ENCODE results near the gene KLHL9.

Gene KLHL9

GRCh38 chr9:21350787-21351186 lies 15.6 kb upstream of the KLHL9 start, which contains the start of gene IFNA6:
Gene IFNA6, minus strand, starts transcription at chr9:21350887. Its CDS starts 0 bp downstream, at chr9:21350887.
- no peaks in the 10 kb centered on the region for H3K4me1 ChIP-seq (ENCODE audit: control insufficient read depth in 1 of 2, insufficient read depth in 2 of 2, low read length in 2 of 2)
- H3K36me3 ChIP-seq (ENCODE audit: control insufficient read depth in 1 of 2, insufficient read depth in 2 of 2, low read length in 2 of 2), result no peaks in the 10 kb centered on the region
- H3K9me3 ChIP-seq (ENCODE audit: control insufficient read depth in 1 of 2, low read length in 2 of 2), result no peaks in the 10 kb centered on the region
- H3K4me3 ChIP-seq (ENCODE audit: low read depth in 1 of 2, low read length in 2 of 2), result no peak within 1 kb of the TSS
- peaks cover 0 to 4% of the 10 kb centered on the region in 2 donors for H3K27me3 ChIP-seq (ENCODE audit: control insufficient read depth in 1 of 2, insufficient read depth in 2 of 2, low read length in 2 of 2)
- no peak within 1 kb of the TSS for H3K27ac ChIP-seq (ENCODE audit: low read depth, low read length)
- H3K9ac ChIP-seq (ENCODE audit: low read depth in 1 of 2, low read length in 2 of 2), result no peak within 1 kb of the TSS

DNA sequence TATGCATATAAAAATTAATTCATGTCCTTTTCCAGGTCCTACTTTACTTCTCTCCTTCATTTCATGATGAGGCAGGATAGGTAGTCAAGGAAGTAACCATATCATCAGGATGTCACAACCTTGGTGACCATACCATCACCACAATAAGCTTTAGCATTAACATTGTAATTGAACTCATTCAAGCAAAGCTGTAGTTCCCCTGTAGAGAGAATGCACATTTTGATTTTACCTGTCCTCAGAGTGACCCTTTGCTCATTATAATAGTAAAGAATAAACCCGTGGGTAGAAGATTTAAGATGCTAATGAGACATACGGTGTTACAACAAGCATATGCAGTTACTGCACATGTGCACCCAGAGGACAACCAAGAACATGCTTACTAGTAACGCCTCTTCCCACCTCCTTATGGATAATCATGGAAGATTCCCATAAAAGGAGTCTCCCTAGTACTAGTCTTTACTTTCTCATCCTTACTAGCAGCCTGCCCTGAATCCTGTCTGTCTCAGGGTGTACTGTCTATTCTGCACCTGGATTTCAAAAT lies 13.3 kb upstream of the KLHL9 start:
- Histone ChIP-seq H3K4me1 (ENCODE audit: control insufficient read depth in 1 of 2, insufficient read depth in 2 of 2, low read length in 2 of 2) (no peaks in the 10 kb centered on the region), H3K4me3 (ENCODE audit: low read depth in 1 of 2, low read length in 2 of 2) (no peak overlapping the region), H3K36me3 (ENCODE audit: control insufficient read depth in 1 of 2, insufficient read depth in 2 of 2, low read length in 2 of 2) (no peaks in the 10 kb centered on the region), H3K9me3 (ENCODE audit: control insufficient read depth in 1 of 2, low read length in 2 of 2) (no peaks in the 10 kb centered on the region), H3K27me3 (ENCODE audit: control insufficient read depth in 1 of 2, insufficient read depth in 2 of 2, low read length in 2 of 2) (peaks cover 0 to 4% of the 10 kb centered on the region in 2 donors), H3K9ac (ENCODE audit: low read depth in 1 of 2, low read length in 2 of 2) (no peak overlapping the region), H3K27ac (ENCODE audit: low read depth, low read length) (no peak overlapping the region)

DNA sequence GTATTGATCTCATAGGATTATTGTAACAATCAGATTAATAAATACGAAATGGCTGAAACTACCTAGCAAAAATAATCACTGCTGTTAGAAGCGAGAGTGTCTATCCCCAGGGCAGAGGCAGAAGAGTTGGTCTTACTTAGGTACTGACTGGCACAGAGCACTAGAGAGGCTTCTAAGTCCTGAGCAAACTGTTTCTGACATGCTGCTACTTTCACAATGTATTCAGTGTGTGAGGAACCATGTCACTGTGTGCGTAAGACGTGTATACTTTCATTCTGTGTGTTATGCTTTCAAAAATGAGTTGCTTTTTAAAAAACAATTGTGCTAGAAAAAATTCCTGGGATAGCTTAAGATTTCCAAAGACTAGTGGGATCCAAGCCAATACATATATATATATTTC lies 5.5 kb upstream of the KLHL9 start:
- H3K9me3 ChIP-seq (ENCODE audit: control insufficient read depth in 1 of 2, low read length in 2 of 2), result no peaks in the 10 kb centered on the region
- no peak overlapping the region for H3K9ac ChIP-seq (ENCODE audit: low read depth in 1 of 2, low read length in 2 of 2)
- peaks cover 0 to 3% of the 10 kb centered on the region in 2 donors for H3K27me3 ChIP-seq (ENCODE audit: control insufficient read depth in 1 of 2, insufficient read depth in 2 of 2, low read length in 2 of 2)
- H3K4me3 ChIP-seq (ENCODE audit: low read depth in 1 of 2, low read length in 2 of 2), result no peak overlapping the region
- no peaks in the 10 kb centered on the region for H3K4me1 ChIP-seq (ENCODE audit: control insufficient read depth in 1 of 2, insufficient read depth in 2 of 2, low read length in 2 of 2)
- H3K27ac ChIP-seq (ENCODE audit: low read depth, low read length), result no peak overlapping the region
- H3K36me3 ChIP-seq (ENCODE audit: control insufficient read depth in 1 of 2, insufficient read depth in 2 of 2, low read length in 2 of 2), result no peaks in the 10 kb centered on the region

DNA sequence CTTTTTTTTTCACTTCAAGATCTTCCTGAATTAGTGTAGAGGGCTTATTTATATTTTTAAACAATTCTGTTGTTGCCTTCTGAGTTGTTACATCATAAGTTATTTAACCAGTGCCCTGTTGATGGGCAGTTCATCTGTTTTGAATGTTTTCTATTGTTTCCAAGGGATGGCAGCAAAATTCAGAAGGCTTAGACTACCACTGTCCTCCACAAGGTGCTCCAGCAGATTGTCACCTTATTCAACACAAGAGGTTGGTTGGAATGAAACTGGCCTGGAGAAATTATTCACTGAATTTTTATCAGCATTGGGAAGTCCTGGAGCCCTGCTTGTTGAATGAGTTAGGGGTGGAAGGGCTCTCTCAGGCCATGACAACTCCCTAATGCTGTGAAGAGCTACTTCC lies 1.3 kb upstream of the KLHL9 start:
- Histone ChIP-seq H3K36me3 (ENCODE audit: control insufficient read depth in 1 of 2, insufficient read depth in 2 of 2, low read length in 2 of 2) (peaks cover 0 to 8% of the 10 kb centered on the region in 2 donors), H3K27ac (ENCODE audit: low read depth, low read length) (no peak overlapping the region), H3K27me3 (ENCODE audit: control insufficient read depth in 1 of 2, insufficient read depth in 2 of 2, low read length in 2 of 2) (peaks cover 0 to 3% of the 10 kb centered on the region in 2 donors), H3K4me3 (ENCODE audit: low read depth in 1 of 2, low read length in 2 of 2) (no peak overlapping the region), H3K4me1 (ENCODE audit: control insufficient read depth in 1 of 2, insufficient read depth in 2 of 2, low read length in 2 of 2) (peaks cover 25 to 27% of the 10 kb centered on the region in 2 donors), H3K9ac (ENCODE audit: low read depth in 1 of 2, low read length in 2 of 2) (no peak overlapping the region), H3K9me3 (ENCODE audit: control insufficient read depth in 1 of 2, low read length in 2 of 2) (no peaks in the 10 kb centered on the region)

DNA sequence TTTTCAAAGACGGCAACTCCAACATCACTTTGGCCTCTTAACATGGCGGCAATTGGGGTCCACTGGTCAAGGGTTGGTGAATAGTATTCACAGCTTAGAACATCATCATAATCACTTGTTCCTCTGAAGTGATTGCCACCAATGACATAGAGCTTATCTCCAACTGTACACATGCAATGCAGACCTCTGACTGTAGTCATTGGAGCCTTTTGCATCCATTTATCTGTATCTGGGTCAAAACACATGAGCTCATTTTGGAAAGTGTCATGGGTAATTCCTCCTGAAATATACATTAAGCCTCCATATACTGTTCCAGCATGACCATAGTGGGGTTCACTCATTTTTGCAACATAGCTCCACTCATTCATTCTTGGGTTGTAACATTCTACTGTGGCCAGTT lies 2.0 kb downstream of the KLHL9 start:
- Histone ChIP-seq H3K9me3 (ENCODE audit: control insufficient read depth in 1 of 2, low read length in 2 of 2) (no peaks in the 10 kb centered on the region), H3K27me3 (ENCODE audit: control insufficient read depth in 1 of 2, insufficient read depth in 2 of 2, low read length in 2 of 2) (no peaks in the 10 kb centered on the region), H3K9ac (ENCODE audit: low read depth in 1 of 2, low read length in 2 of 2) (no peak overlapping the region), H3K36me3 (ENCODE audit: control insufficient read depth in 1 of 2, insufficient read depth in 2 of 2, low read length in 2 of 2) (peaks cover 0 to 8% of the 10 kb centered on the region in 2 donors), H3K27ac (ENCODE audit: low read depth, low read length) (no peak overlapping the region), H3K4me1 (ENCODE audit: control insufficient read depth in 1 of 2, insufficient read depth in 2 of 2, low read length in 2 of 2) (peaks cover 31 to 33% of the 10 kb centered on the region in 2 donors), H3K4me3 (ENCODE audit: low read depth in 1 of 2, low read length in 2 of 2) (peak overlapping the region; percentile 96 to 98)

- no peak overlapping the region for H3K27ac ChIP-seq (ENCODE audit: low read depth, low read length)
- no peaks in the 10 kb centered on the region for H3K9me3 ChIP-seq (ENCODE audit: control insufficient read depth in 1 of 2, low read length in 2 of 2)
- peak overlapping the region; percentile 0 to 35 for H3K4me3 ChIP-seq (ENCODE audit: low read depth in 1 of 2, low read length in 2 of 2)
- peak overlapping the region in 1 of 2 donors; percentile 8 for H3K9ac ChIP-seq (ENCODE audit: low read depth in 1 of 2, low read length in 2 of 2)
- peaks cover 0 to 8% of the 10 kb centered on the region in 2 donors for H3K36me3 ChIP-seq (ENCODE audit: control insufficient read depth in 1 of 2, insufficient read depth in 2 of 2, low read length in 2 of 2)
- H3K4me1 ChIP-seq (ENCODE audit: control insufficient read depth in 1 of 2, insufficient read depth in 2 of 2, low read length in 2 of 2), result peaks cover 33 to 35% of the 10 kb centered on the region in 2 donors
- H3K27me3 ChIP-seq (ENCODE audit: control insufficient read depth in 1 of 2, insufficient read depth in 2 of 2, low read length in 2 of 2), result no peaks in the 10 kb centered on the region
Observed at GRCh38 chr9:21331676-21332402, 3.4 kb downstream of the KLHL9 start.

- Histone ChIP-seq H3K4me3 (ENCODE audit: low read depth in 1 of 2, low read length in 2 of 2) (no peak overlapping the region), H3K36me3 (ENCODE audit: control insufficient read depth in 1 of 2, insufficient read depth in 2 of 2, low read length in 2 of 2) (peaks cover 4 to 16% of the 10 kb centered on the region in 2 donors), H3K4me1 (ENCODE audit: control insufficient read depth in 1 of 2, insufficient read depth in 2 of 2, low read length in 2 of 2) (peaks cover 9 to 10% of the 10 kb centered on the region in 2 donors)
Observed at GRCh38 chr9:21326526-21327139, 8.6 kb downstream of the KLHL9 start.

GRCh38 chr9:21324047-21324446 lies 11.2 kb downstream of the KLHL9 start:
- Histone ChIP-seq H3K36me3 (ENCODE audit: control insufficient read depth in 1 of 2, insufficient read depth in 2 of 2, low read length in 2 of 2) (peaks cover 4 to 16% of the 10 kb centered on the region in 2 donors), H3K9me3 (ENCODE audit: control insufficient read depth in 1 of 2, low read length in 2 of 2) (no peaks in the 10 kb centered on the region), H3K4me1 (ENCODE audit: control insufficient read depth in 1 of 2, insufficient read depth in 2 of 2, low read length in 2 of 2) (peaks cover 0 to 4% of the 10 kb centered on the region in 2 donors), H3K4me3 (ENCODE audit: low read depth in 1 of 2, low read length in 2 of 2) (no peak overlapping the region), H3K27me3 (ENCODE audit: control insufficient read depth in 1 of 2, insufficient read depth in 2 of 2, low read length in 2 of 2) (no peaks in the 10 kb centered on the region), H3K9ac (ENCODE audit: low read depth in 1 of 2, low read length in 2 of 2) (no peak overlapping the region), H3K27ac (ENCODE audit: low read depth, low read length) (no peak overlapping the region)

More at GRCh38 chr9:21326526-21327139, 8.6 kb downstream of the KLHL9 start:
- Histone ChIP-seq H3K9ac (ENCODE audit: low read depth in 1 of 2, low read length in 2 of 2) (no peak overlapping the region), H3K27me3 (ENCODE audit: control insufficient read depth in 1 of 2, insufficient read depth in 2 of 2, low read length in 2 of 2) (no peaks in the 10 kb centered on the region), H3K27ac (ENCODE audit: low read depth, low read length) (no peak overlapping the region), H3K9me3 (ENCODE audit: control insufficient read depth in 1 of 2, low read length in 2 of 2) (no peaks in the 10 kb centered on the region)

GRCh38 chr9:21322911-21323461 lies 12.2 kb downstream of the KLHL9 start:
- Histone ChIP-seq H3K36me3 (ENCODE audit: control insufficient read depth in 1 of 2, insufficient read depth in 2 of 2, low read length in 2 of 2) (peaks cover 4 to 16% of the 10 kb centered on the region in 2 donors), H3K9ac (ENCODE audit: low read depth in 1 of 2, low read length in 2 of 2) (no peak overlapping the region), H3K4me1 (ENCODE audit: control insufficient read depth in 1 of 2, insufficient read depth in 2 of 2, low read length in 2 of 2) (peaks cover 0 to 4% of the 10 kb centered on the region in 2 donors), H3K4me3 (ENCODE audit: low read depth in 1 of 2, low read length in 2 of 2) (no peak overlapping the region), H3K27ac (ENCODE audit: low read depth, low read length) (no peak overlapping the region), H3K27me3 (ENCODE audit: control insufficient read depth in 1 of 2, insufficient read depth in 2 of 2, low read length in 2 of 2) (no peaks in the 10 kb centered on the region), H3K9me3 (ENCODE audit: control insufficient read depth in 1 of 2, low read length in 2 of 2) (no peaks in the 10 kb centered on the region)

GRCh38 chr9:21320465-21320864 lies 14.7 kb downstream of the KLHL9 start:
- no peak overlapping the region for H3K27ac ChIP-seq (ENCODE audit: low read depth, low read length)
- H3K36me3 ChIP-seq (ENCODE audit: control insufficient read depth in 1 of 2, insufficient read depth in 2 of 2, low read length in 2 of 2), result peaks cover 4 to 16% of the 10 kb centered on the region in 2 donors
- no peaks in the 10 kb centered on the region for H3K4me1 ChIP-seq (ENCODE audit: control insufficient read depth in 1 of 2, insufficient read depth in 2 of 2, low read length in 2 of 2)
- no peak overlapping the region for H3K4me3 ChIP-seq (ENCODE audit: low read depth in 1 of 2, low read length in 2 of 2)
- no peaks in the 10 kb centered on the region for H3K9me3 ChIP-seq (ENCODE audit: control insufficient read depth in 1 of 2, low read length in 2 of 2)
- H3K27me3 ChIP-seq (ENCODE audit: control insufficient read depth in 1 of 2, insufficient read depth in 2 of 2, low read length in 2 of 2), result no peaks in the 10 kb centered on the region
- H3K9ac ChIP-seq (ENCODE audit: low read depth in 1 of 2, low read length in 2 of 2), result no peak overlapping the region
